Activated T-helper 1 cell treated with anti-CD3 and anti-CD28 coated beads, Interleukin-12 subunit alpha, Interleukin-12 subunit beta, Interleukin-2, Interleukin-4 antibody, amounts not matched to agents 30 ng/mL and 10 ng/mL and 1 ng/mL, durations not matched to agents 14 hours and 24 hours and 36 hours (primary cell): ENCODE data around the gene BANP. TPM values are rescaled to one million over a fixed set of nuclear protein-coding genes. Genes with fewer than 3 reads are reported as not detected.

Experiments used
- DNase-seq: peaks from one replicate; pipeline ENCODE4 v3.0.0; 2021; ENCODE audit warnings: low spot score
- H3K27ac Mint-ChIP-seq: one replicate; pipeline ENCODE4 v1.8.0; 2021; ENCODE audit warnings: mild to moderate bottlenecking, mixed read lengths
- H3K27me3 Mint-ChIP-seq: one replicate; pipeline ENCODE4 v1.8.0; 2022; ENCODE audit warnings: mild to moderate bottlenecking, moderate library complexity, mixed read lengths; ENCODE audit not compliant: insufficient read depth
- H3K36me3 Mint-ChIP-seq: one replicate; pipeline ENCODE4 v1.8.0; 2021; ENCODE audit warnings: low read depth, mixed read lengths
- H3K4me1 Mint-ChIP-seq: one replicate; pipeline ENCODE4 v1.8.0; 2021; ENCODE audit warnings: low read depth, mixed read lengths
- H3K4me3 Mint-ChIP-seq: one replicate; pipeline ENCODE4 v1.8.0; 2021; ENCODE audit warnings: mild to moderate bottlenecking, moderate library complexity, mixed read lengths
- H3K9me3 Mint-ChIP-seq: one replicate; pipeline ENCODE4 v1.8.0; 2021; ENCODE audit warnings: mixed read lengths
- intact Hi-C: fragments of 100-400 bp; cut with micrococcal nuclease; formaldehyde crosslinking; loops from one replicate; pipeline ENCODE4 v1.15.1; 2024
- total RNA-seq: library from RNA; stranded (reverse); gene quantifications from 2 replicates; pipeline ENCODE4 v1.2.3, GENCODE V29; 2022

Gene BANP
- total RNA-seq, 1 donor from 2014 or later, result 35.5 TPM

DNA sequence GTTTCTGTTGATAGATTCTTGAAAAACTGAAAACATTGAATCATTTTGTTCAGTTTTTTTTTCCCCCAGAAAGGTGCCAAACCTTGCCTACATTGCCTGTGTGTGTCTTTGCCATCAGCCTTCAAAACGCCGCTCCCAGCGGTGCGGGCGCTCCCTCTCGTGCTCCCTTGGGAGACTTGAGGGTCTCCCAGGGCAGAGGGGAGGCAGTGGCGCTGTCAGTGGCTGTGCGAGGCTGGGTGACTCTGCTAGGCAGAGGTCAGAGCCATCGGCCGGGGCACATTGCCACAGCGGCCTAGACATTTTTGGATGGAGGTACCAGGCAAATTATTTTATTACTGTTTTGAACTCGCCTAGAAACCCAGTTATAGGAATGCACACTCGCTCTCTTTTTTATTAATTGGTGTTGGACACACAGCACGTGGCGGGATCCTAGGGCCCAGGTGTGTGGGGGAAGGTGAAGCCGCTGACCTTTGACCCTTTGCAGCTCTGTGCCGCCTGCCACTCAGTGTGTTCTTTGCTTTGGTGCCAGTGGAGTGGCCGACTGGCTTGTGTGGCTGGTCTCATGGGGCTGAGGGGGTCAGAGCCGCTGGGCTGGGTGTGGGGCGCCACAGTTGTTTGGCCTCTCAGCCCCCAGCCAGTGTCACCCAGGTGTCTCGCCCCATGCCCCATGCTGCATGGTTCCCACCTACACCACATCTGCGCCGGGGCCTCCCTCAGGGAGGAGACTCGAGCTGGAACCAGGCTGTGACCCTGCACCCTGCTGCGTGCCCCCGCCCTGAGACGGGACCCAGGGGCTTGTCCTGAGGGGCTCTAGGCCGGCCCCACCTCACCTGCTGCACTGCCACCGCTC, 115.7 kb downstream of the BANP start:
- H3K4me3 Mint-ChIP-seq, result no peak overlapping the region
- DNase-seq, result no peak
- peaks cover 5% of the 10 kb centered on the region for H3K36me3 Mint-ChIP-seq
- H3K27ac Mint-ChIP-seq, result no peak overlapping the region
- H3K27me3 Mint-ChIP-seq, result no peaks in the 10 kb centered on the region
- H3K4me1 Mint-ChIP-seq, result no peaks in the 10 kb centered on the region
- H3K9me3 Mint-ChIP-seq, result no peaks in the 10 kb centered on the region
- intact Hi-C loops, result no loop called here

DNA sequence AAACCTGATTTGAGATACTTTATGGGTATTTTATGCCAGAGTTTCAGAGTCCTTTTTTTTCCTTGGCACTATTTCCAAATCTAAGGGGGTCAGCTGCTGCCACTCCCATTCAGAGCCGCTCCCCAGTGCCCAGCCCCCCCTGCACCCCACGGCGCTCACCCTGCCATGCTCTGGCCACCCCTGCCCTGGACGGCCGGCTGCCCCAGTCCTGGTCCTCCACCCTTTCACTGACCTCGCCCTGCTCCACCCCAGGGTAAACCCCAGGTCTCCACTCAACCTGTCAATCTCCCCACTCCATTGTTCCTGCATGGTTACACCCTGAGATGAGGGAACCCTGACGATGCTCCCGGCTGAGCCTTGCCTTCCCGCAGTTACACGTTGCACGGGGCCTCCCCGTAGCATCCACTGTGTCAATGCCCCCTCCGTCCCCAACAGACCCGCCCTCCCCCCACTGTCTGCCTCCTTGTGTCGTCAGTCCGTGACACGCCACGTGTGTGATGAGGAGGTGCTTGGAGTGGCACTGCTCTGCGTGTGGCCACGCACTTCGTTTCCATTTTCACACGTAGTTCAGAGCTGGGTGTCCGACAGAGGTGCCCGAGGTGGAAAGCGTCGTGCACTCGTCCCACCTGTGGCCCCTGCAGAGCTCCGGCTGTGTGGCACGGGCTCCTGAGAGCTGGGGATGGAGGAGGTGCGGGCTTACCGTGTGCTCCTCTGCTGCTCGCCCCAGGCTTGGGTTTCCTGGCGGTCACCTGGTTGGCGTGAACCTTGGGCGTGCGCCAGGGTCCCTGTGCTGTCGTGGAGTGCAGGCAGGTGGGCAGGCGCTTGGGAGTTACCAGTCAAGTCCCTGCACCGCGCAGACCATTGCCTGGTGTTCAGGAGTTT, 116.5 kb downstream of the BANP start:
- no peaks in the 10 kb centered on the region for H3K9me3 Mint-ChIP-seq
- no peak overlapping the region for H3K4me3 Mint-ChIP-seq
- peaks cover 5% of the 10 kb centered on the region for H3K36me3 Mint-ChIP-seq
- no peak for DNase-seq
- H3K27ac Mint-ChIP-seq, result no peak overlapping the region
- intact Hi-C loops, result no loop called here
- H3K27me3 Mint-ChIP-seq, result no peaks in the 10 kb centered on the region
- no peaks in the 10 kb centered on the region for H3K4me1 Mint-ChIP-seq

DNA sequence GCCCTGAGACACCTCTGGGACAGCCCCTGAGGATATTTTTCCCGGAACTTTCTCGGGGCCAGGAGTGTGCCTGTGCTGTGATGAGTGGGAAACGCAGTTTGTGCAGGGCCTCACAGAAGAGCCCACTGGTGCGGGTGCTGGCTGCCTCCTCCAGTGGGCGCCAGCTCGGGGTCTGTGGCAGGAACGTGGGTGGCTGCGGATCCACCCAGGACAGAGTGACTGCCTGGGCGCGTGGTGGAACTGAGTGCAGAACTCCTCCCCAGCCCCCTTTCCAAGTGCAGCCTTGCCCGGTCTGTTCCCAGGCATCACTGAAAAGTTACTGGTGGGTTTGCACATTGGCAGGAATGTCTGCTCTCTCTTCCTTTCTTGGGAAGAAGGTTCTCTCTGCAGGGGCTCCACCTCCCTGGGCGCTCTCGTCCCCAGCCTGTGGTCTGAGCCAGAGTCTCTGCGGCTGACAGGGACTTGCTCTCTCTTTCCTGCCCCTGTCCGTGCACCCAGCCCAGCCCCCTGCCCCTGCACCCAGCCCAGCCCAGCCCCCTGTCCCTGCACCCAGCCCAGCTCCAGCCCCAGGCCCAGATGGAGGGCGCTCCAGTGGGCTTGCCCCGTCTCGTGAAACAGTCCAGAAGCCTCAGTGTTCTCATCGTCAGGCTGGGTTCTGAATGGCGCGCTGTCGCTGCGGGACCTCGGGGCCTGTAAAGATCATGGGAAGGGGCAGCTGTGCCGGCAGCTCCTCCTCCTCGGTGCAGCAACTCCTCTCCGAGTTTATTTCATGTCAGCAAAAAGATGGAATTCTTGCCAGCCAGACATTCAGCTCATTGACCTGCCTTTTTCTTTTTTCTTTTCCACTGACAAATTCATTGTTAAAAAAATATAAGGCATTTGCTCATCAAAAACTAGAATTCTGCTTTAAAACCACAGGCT, 117.5 kb downstream of the BANP start:
- Mint-ChIP-seq H3K27ac (no peak overlapping the region), H3K4me3 (no peak overlapping the region), H3K36me3 (peaks cover 5% of the 10 kb centered on the region), H3K27me3 (no peaks in the 10 kb centered on the region), H3K9me3 (no peaks in the 10 kb centered on the region), H3K4me1 (no peaks in the 10 kb centered on the region)
- no peak for DNase-seq
- intact Hi-C loops, result no loop called here

DNA sequence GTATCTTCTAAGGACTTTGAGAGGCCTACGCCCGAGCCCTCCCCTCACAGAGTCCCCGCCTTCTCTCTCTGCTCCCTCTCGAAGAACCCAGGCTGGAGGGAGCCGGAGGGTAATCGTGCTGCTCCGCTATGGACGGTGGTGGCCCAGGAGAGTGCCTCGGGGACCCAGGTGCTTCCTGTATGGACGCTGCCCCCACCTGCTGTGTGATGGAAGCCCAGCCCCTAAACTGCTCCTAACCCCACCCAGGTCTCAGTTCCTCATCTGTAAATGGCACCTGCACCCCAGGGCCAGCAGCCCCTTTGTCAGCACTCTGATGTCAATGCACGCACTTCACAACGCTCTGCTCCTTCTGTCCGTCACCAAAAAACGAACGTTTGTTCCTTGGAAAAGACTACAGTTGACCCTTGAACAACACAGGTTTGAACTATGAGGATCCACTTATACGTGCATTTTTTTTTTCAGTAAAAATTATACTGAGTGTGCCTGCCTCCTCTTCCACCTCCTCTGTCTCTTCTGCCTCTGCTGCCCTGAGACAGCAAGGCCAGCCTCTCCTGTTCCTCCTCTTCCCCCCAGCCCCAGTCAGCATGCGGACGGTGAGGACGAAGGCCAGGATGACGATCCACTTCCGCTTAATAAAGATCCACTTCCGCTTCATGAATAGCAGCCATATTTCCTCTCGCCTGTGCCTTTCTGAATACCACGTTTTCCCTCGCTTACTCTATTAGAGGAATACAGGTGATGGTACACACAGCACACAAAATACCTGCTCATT, 118.3 kb downstream of the BANP start:
- Mint-ChIP-seq H3K27me3 (no peaks in the 10 kb centered on the region), H3K9me3 (no peaks in the 10 kb centered on the region), H3K4me1 (no peaks in the 10 kb centered on the region), H3K4me3 (no peak overlapping the region), H3K36me3 (peaks cover 5% of the 10 kb centered on the region), H3K27ac (peak overlapping the region; percentile 59)
- intact Hi-C loops, result no loop called here
- DNase-seq, result no peak

DNA sequence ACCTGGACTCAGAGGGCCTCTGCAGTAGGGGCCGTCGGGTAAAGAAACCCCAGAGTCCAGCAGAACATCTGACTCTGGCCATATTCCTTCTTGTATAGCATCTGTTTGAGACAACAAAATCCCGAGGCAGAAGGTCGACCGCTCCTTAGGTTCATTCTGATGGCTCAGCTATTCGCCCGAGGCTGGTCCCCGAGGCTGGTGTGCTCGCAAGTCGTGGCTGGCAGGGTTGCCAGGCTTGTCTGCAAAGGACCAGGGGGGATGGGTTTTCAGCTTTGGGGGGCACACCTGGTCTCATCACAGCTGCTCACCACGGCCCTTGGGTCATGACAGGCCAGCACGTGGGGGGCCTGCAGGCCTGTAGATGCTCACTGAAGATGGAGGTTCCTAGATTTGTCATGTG, 119.1 kb downstream of the BANP start:
- no peaks in the 10 kb centered on the region for H3K27me3 Mint-ChIP-seq
- intact Hi-C loops, result no loop called here
- H3K36me3 Mint-ChIP-seq, result peaks cover 5% of the 10 kb centered on the region
- no peak for DNase-seq
- H3K4me1 Mint-ChIP-seq, result no peaks in the 10 kb centered on the region
- H3K27ac Mint-ChIP-seq, result peak overlapping the region; percentile 59
- H3K4me3 Mint-ChIP-seq, result no peak overlapping the region
- H3K9me3 Mint-ChIP-seq, result no peaks in the 10 kb centered on the region

DNA sequence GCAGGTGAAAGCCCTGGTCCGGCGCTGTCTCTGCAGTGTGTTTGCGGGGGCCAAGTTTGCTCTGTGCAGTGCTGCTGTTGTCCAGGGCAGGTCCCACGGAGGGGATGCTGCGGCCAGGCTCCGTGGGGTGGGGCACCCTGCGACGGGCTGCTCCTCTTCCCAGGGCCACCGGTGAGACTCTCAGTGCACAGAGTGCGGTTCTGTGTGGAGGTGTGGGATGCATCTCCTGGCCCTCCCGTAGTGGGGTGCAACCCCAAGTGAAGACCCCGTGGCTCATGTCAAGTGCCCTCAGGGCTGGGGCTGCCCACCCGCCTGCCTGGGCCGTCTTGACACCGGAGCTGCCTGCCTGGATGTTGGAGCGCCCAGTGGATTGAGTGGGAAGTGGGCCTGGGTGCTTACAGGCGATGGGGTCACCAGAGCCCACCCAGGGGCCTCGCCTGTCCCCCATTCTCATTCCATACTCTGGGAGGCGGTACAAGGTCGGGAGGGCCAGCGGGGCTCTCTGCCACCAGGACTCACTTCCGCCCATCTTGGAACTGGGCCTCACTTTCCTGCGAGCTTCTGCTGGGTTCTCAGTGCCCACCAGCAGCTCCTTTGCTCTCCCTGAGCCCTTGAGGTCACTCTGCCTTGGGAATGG, 119.9 kb downstream of the BANP start:
- H3K4me3 Mint-ChIP-seq, result no peak overlapping the region
- DNase-seq, result no peak
- H3K36me3 Mint-ChIP-seq, result peaks cover 5% of the 10 kb centered on the region
- no peaks in the 10 kb centered on the region for H3K27me3 Mint-ChIP-seq
- H3K9me3 Mint-ChIP-seq, result no peaks in the 10 kb centered on the region
- H3K4me1 Mint-ChIP-seq, result no peaks in the 10 kb centered on the region
- intact Hi-C loops, result no loop called here
- no peak overlapping the region for H3K27ac Mint-ChIP-seq

DNA sequence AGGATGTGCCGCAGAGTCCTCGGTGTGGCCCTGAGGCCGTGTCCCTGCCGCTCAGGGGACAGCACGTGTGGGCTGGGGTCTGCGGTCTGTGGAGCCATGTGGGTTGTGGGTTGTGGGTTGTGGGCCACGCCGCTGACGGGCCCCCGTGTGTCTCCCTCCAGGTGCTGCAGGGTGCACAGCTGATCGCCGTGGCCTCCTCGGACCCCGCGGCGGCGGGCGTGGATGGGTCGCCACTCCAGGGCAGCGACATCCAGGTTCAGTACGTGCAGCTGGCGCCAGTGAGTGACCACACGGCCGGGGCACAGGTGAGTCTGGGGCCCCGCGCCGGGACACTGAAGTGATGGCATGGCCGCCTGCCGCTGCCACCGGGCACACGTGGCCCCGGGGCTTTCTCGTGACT, 120.7 kb downstream of the BANP start:
- intact Hi-C loops, result no loop called here
- H3K27me3 Mint-ChIP-seq, result no peaks in the 10 kb centered on the region
- H3K4me1 Mint-ChIP-seq, result no peaks in the 10 kb centered on the region
- no peaks in the 10 kb centered on the region for H3K9me3 Mint-ChIP-seq
- H3K27ac Mint-ChIP-seq, result no peak overlapping the region
- H3K36me3 Mint-ChIP-seq, result peaks cover 5% of the 10 kb centered on the region
- no peak for DNase-seq
- H3K4me3 Mint-ChIP-seq, result no peak overlapping the region

DNA sequence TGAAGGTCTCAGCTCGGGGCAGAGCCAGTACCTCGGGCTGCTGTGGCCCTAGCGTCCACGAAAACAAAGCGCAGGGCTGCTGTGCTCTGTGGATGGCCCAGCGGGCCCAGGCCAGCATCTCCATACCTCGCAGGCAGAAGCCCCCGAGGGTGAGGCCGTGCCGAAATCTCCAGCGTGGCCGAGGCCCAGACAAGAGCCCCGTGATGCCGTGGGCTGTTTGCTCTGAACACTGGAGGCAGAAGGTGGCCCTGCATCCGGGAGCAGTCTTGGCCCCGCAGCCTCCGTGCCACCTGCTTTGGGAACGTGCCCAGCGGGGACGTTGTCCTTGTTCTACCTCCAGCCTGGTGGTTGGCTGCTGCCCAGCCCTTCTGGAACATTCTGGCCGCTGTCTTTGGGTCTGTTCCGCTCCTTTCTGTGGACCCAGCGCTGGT, 121.4 kb downstream of the BANP start:
- no peak for DNase-seq
- Mint-ChIP-seq H3K36me3 (peaks cover 5% of the 10 kb centered on the region), H3K27me3 (no peaks in the 10 kb centered on the region), H3K4me1 (no peaks in the 10 kb centered on the region), H3K27ac (no peak overlapping the region), H3K9me3 (no peaks in the 10 kb centered on the region), H3K4me3 (no peak overlapping the region)
- intact Hi-C loops, result no loop called here

DNA sequence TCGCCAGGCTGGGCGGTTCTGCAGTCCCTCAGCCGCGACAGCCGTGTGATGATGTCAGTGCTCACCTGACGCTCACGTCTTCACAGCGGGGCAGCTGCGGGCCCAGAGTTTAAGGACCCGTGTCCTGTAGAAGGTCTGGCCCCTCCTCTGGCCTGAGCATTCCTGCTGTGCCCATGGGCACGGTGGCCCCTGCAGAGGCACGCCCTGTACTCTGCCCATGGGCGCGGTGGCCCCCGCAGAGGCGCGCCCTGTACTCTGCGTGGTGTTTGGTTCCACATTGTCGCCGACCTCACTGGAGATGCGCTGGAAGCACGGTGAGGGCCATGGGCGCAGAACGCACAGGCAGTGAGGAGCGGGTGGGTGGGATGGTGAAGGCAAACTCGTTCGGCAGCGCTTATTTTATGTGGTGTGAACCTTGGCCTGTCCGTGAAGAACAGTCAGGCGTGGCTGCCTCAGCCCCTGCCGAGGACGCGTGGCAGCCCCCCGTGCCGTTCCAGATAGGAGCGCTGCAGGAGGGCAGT, 122.0 kb downstream of the BANP start:
- H3K36me3 Mint-ChIP-seq, result peaks cover 5% of the 10 kb centered on the region
- H3K27ac Mint-ChIP-seq, result no peak overlapping the region
- no peak for DNase-seq
- H3K4me1 Mint-ChIP-seq, result no peaks in the 10 kb centered on the region
- no peaks in the 10 kb centered on the region for H3K27me3 Mint-ChIP-seq
- H3K9me3 Mint-ChIP-seq, result no peaks in the 10 kb centered on the region
- H3K4me3 Mint-ChIP-seq, result no peak overlapping the region
- intact Hi-C loops, result no loop called here

DNA sequence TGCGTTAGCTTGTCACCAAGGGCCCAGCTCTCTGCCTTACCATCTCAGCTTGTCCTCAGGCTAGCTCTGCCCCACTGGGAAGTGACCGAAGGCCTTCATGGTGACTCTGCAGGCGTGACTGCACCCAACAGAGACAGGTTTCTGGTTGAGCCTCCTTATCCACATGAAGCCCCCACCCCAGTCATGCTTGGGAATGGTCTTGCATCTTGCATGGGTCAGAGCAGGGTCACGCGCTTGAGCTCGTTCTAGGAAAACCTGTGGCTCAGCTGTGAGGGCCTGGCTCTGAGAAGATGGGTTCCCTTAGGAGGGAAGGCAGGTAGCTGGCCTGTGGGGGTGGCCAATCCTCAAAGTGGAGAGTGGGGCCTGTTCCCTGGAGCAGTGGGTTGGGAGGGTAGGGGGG, 122.8 kb downstream of the BANP start:
- Mint-ChIP-seq H3K27ac (no peak overlapping the region), H3K4me1 (no peaks in the 10 kb centered on the region), H3K27me3 (no peaks in the 10 kb centered on the region), H3K4me3 (no peak overlapping the region), H3K36me3 (peaks cover 5% of the 10 kb centered on the region), H3K9me3 (no peaks in the 10 kb centered on the region)
- DNase-seq, result no peak
- intact Hi-C loops, result no loop called here

DNA sequence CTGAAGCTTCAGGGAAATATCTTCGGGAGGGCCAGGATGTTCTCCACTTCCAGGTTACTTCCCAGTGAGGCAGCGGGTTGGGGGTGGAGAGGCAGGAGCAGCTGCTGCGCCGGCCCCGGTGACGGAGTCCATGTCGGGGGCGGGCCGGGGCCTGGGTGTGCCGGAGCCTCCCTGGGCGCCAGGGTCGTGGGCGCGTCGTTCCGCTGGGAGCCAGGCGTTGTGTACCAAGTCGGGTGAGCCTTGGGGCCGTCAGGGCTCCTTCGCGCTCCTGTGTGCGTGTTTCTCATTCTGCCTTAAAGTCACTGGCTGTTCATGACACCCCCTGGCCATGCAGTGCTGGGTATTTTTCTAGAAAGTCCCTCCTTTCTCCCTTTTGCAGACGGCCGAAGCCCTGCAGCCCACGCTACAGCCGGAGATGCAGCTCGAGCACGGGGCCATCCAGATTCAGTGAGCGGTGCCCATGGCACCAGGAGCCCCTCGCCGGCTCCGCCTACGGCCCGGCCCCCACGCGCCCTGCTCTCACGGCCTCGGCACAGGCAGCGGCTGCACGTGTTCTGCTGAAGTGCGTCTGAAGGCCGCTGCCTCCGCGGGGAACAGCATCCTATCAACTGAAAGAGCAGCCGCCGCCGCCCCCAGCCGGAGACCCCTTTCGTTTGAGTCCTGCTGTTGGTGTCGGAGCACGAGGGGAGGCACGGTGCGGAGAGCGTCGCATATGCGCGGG, 125.1 kb downstream of the BANP start:
- intact Hi-C loops, result no loop called here

More for the DNA sequence above, 125.1 kb downstream of the BANP start:
- Mint-ChIP-seq H3K4me1 (no peaks in the 10 kb centered on the region), H3K27me3 (no peaks in the 10 kb centered on the region), H3K4me3 (no peak overlapping the region), H3K9me3 (no peaks in the 10 kb centered on the region), H3K27ac (no peak overlapping the region), H3K36me3 (no peaks in the 10 kb centered on the region)
- DNase-seq, result no peak
